K562 (cell line): ENCODE data around the gene TLK2. TPM values are rescaled to one million over a fixed set of nuclear protein-coding genes. Genes with fewer than 3 reads are reported as not detected.

ENCODE experiments used
- ATAC-seq: fragments of 200-7000 bp; cut with Tn5 transposase; 3 replicates; pipeline ENCODE4 v1.9.1; 2020; ENCODE audit warnings: moderate library complexity
- BruUV-seq: library from RNA; stranded (reverse); fragments of 400-500 nt; replicated peaks from 2 replicates; lab custom pipeline; 2021; lab: Mats Ljungman, UMichigan
- CTCF ChIA-PET: fragments of 300-600 bp; formaldehyde crosslinking; extraction: SDS; loops from one replicate; lab custom pipeline; 2021; ENCODE audit warnings: low intra/inter-chr PET ratio; lab: Yijun Ruan, JAX
- POLR2A ChIA-PET: fragments of 300-600, 350-650 bp; sonication (Branson Sonifier 250); formaldehyde crosslinking; extraction: SDS; loops from one replicate; lab custom pipeline; 2021; ENCODE audit warnings: antibody characterized with exemption, inconsistent platforms; lab: Yijun Ruan, JAX
- DNase-seq, 4 experiments: peaks; one replicate each; pipeline versions ENCODE4 v3.0.0 to v3.0.0-alpha.2; 2011 to 2018; ENCODE audit warnings: low spot score in 3 of 4, mixed read lengths in 3 of 4; ENCODE audit errors: extremely low read depth in 1 of 4
- FAIRE-seq: peaks from 2 replicates; lab custom pipeline; 2011; peaks lifted over from hg19 to GRCh38; lab: Jason Lieb, UNC
- H2AFZ ChIP-seq: 2 replicates; pipeline ENCODE4 v1.6.0; 2011; ENCODE audit warnings: low read depth, low read length, control low read depth, inconsistent platforms
- H3K27ac ChIP-seq: fragments of 200-600 bp; 3 replicates; pipeline ENCODE4 v1.8.0; 2011; ENCODE audit warnings: low read depth, mild to moderate bottlenecking, control low read depth, inconsistent platforms, low read length, moderate library complexity, mixed read lengths; ENCODE audit errors: extremely low read depth
- H3K27me3 ChIP-seq, 2 experiments: fragments of 300-600 bp in 1 of 2; 2 replicates in 1 of 2; 3 replicates in 1 of 2; pipeline versions ENCODE4 v1.6.0 to v1.8.0; 2011; ENCODE audit warnings: inconsistent platforms in 2 of 2, low read length in 2 of 2, mild to moderate bottlenecking in 1 of 2, mixed read lengths in 1 of 2, moderate library complexity in 1 of 2; ENCODE audit not compliant: control insufficient read depth in 2 of 2, insufficient read depth in 2 of 2
- H3K36me3 ChIP-seq: fragments of 300-600 bp; 3 replicates; pipeline ENCODE4 v1.8.0; 2011; ENCODE audit warnings: mild to moderate bottlenecking, low read length, inconsistent platforms; ENCODE audit not compliant: control insufficient read depth, insufficient read depth
- H3K4me1 ChIP-seq, 2 experiments: fragments of 200-600 bp in 1 of 2; replicated peaks in 1 of 2; 2 replicates in 1 of 2; 3 replicates in 1 of 2; pipeline versions ENCODE4 v1.5.1 to v1.8.0; 2011; ENCODE audit warnings: inconsistent platforms in 2 of 2, low read length in 2 of 2, mild to moderate bottlenecking in 1 of 2, mixed read lengths in 1 of 2, moderate library complexity in 1 of 2; ENCODE audit not compliant: control insufficient read depth in 2 of 2, insufficient read depth in 2 of 2
- H3K4me2 ChIP-seq: 2 replicates; pipeline ENCODE4 v1.6.1; 2011; ENCODE audit warnings: low read length, control low read depth, inconsistent platforms, mixed read lengths; ENCODE audit not compliant: insufficient read depth
- H3K4me3 ChIP-seq: fragments of 200-600 bp; sonication (generic), shearing (Covaris generic); 2 replicates; pipeline ENCODE4 v1.5.1; 2016; ENCODE audit warnings: control low read depth, inconsistent platforms
- H3K79me2 ChIP-seq: fragments of 200-600 bp; 3 replicates; pipeline ENCODE4 v1.8.0; 2011; ENCODE audit warnings: low read length, inconsistent platforms; ENCODE audit not compliant: control insufficient read depth, insufficient read depth
- H3K9ac ChIP-seq, 2 experiments: 2 replicates each; pipeline versions ENCODE4 v1.6.0 to v1.6.1; 2011; ENCODE audit warnings: low read depth in 2 of 2, low read length in 2 of 2, control low read depth in 1 of 2, inconsistent platforms in 1 of 2, mild to moderate bottlenecking in 1 of 2, mixed read lengths in 1 of 2; ENCODE audit not compliant: insufficient read depth in 1 of 2
- H3K9me1 ChIP-seq: one replicate; pipeline ENCODE4 v1.6.0; 2011; ENCODE audit warnings: inconsistent platforms, mild to moderate bottlenecking, low read length, moderate library complexity; ENCODE audit not compliant: control insufficient read depth, insufficient read depth
- H3K9me3 ChIP-seq: replicated peaks from 2 replicates; pipeline ENCODE4 v1.5.1; 2011; ENCODE audit warnings: low read depth, low read length, inconsistent platforms; ENCODE audit not compliant: control insufficient read depth, insufficient read depth
- H4K20me1 ChIP-seq: replicated peaks from 2 replicates; pipeline ENCODE4 v1.6.1; 2011; ENCODE audit warnings: low read length, inconsistent platforms, mixed read lengths; ENCODE audit not compliant: control insufficient read depth, insufficient read depth
- CEBPB ChIP-seq: fragments of 450-650 bp; IDR thresholded peaks from 2 replicates; pipeline ENCODE4 v1.6.1; 2016; ENCODE audit warnings: missing genetic modification characterization, missing compliant biosample characterization
- CEBPG ChIP-seq, 3 experiments: fragments of 200-800 bp in 1 of 3; sonication (Bioruptor generic) in 1 of 3; sonication (generic) in 1 of 3; formaldehyde crosslinking in 1 of 3; IDR thresholded peaks in 2 of 3; conservative IDR thresholded peaks in 1 of 3; 2 replicates each; pipeline versions ENCODE4 v1.6.1 to v1.8.0; 2016 to 2022; ENCODE audit warnings: missing compliant biosample characterization in 2 of 3, missing genetic modification characterization in 2 of 3, mild to moderate bottlenecking in 1 of 3, missing genetic modification reagents in 1 of 3
- CHD2 ChIP-seq: IDR thresholded peaks from 2 replicates; pipeline ENCODE4 v1.6.1; 2011; ENCODE audit warnings: low read depth, low read length
- HDAC3 ChIP-seq: fragments of 450-650 bp; IDR thresholded peaks from 2 replicates; pipeline ENCODE4 v1.6.1; 2018; ENCODE audit warnings: borderline replicate concordance, mild to moderate bottlenecking, moderate library complexity; ENCODE audit not compliant: partially characterized antibody
- IRF9 ChIP-seq: fragments of 450-650 bp; IDR thresholded peaks from 2 replicates; pipeline ENCODE4 v1.6.1; 2016; ENCODE audit warnings: missing biosample characterization, missing genetic modification characterization
- KDM1A ChIP-seq, 2 experiments: fragments of 450-650 bp; IDR thresholded peaks; 2 replicates each; pipeline ENCODE4 v1.6.1; 2016; ENCODE audit warnings: mild to moderate bottlenecking in 2 of 2
- RBM39 ChIP-seq: fragments of 200-400 bp; formaldehyde crosslinking; optimal IDR thresholded peaks from 2 replicates; pipeline ENCODE3; 2018; ENCODE audit warnings: low read depth, low read length
- SIN3A ChIP-seq, 2 experiments: fragments of 150-350 bp in 1 of 2; IDR thresholded peaks; 2 replicates each; pipeline ENCODE4 v1.6.1; 2011 to 2016; ENCODE audit warnings: borderline replicate concordance in 2 of 2, low read depth in 2 of 2, low read length in 2 of 2, mild to moderate bottlenecking in 2 of 2, moderate library complexity in 2 of 2; ENCODE audit not compliant: control insufficient read depth in 1 of 2
- WGBS: fragments of 100-300 bp; shearing (Covaris generic); methylation state at CpG from one replicate; pipeline ENCODE4 v1.1.6; 2016; ENCODE audit warnings: low coverage, mixed read lengths; ENCODE audit not compliant: insufficient coverage; ENCODE audit errors: missing lambda C conversion rate; 5-methylcytosine and 5-hydroxymethylcytosine counted together
- in situ Hi-C: fragments of 300-500 bp; cut with MboI; formaldehyde crosslinking; loops from 4 replicates; pipeline ENCODE4 v1.15.0; 2018; ENCODE audit warnings: inconsistent platforms, mixed read lengths
- intact Hi-C: fragments of 100-400 bp; cut with micrococcal nuclease; formaldehyde crosslinking; loops from 2 replicates; pipeline ENCODE4 v1.14.2; 2022
- polyA plus RNA-seq, 8 experiments: library from polyadenylated mRNA; depleted of rRNA in 4 of 8; stranded (reverse) in 5 of 8; unstranded in 3 of 8; fragments of >200 nt; fragmentation: Nextera tagmentation in 2 of 8; fragmentation: Illumina TruSeq in 1 of 8; extraction: Ambion mirVana in 2 of 8; extraction: Trizol in 1 of 8; gene quantifications; 2 replicates each; pipeline versions ENCODE4 v1.2.1 to v1.2.3, GENCODE V29; 2011 to 2014; ENCODE audit warnings: inconsistent platforms in 1 of 8, missing spikeins in 1 of 8
- total RNA-seq, 7 experiments: library from RNA; depleted of rRNA in 6 of 7; stranded (reverse); fragments of >200 nt in 6 of 7; fragmentation: Illumina TruSeq in 2 of 7; extraction: Trizol in 2 of 7; gene quantifications; 2 replicates each; pipeline versions ENCODE4 v1.2.1 to v1.2.3, GENCODE V29; 2011 to 2021; ENCODE audit warnings: low replicate concordance in 1 of 7

TLK2 gene
- total and polyA plus RNA-seq, 9 of the 15 experiments (the other 6 are each of a cell fraction or from before 2014, with no cell fraction given): 10.1 to 51.9 (median 32.4) TPM

GRCh38 chr17:62626719-62627218 lies 148.1 kb downstream of the TLK2 start:
- Histone ChIP-seq H3K9ac (peak overlapping the region in 1 of 2 experiments; percentile 79; a peak in 2 of 4 replicates), H4K20me1 (no peaks in the 10 kb centered on the region; the same call in 1 of the 2 replicates), H3K4me1 (peaks cover 0 to 32% of the 10 kb centered on the region in 2 experiments; a peak in 3 of 5 replicates), H3K27me3 (peaks cover 19 to 62% of the 10 kb centered on the region in 2 experiments; a peak in 4 of 5 replicates), H3K27ac (no peak overlapping the region), H3K79me2 (no peaks in the 10 kb centered on the region), H2AFZ (no peak overlapping the region), H3K4me3 (peak overlapping the region; percentile 43; the same call in 1 of the 2 replicates), H3K9me1 (no peaks in the 10 kb centered on the region), H3K9me3 (no peaks in the 10 kb centered on the region), H3K4me2 (0 out of 2 replicates have a peak overlapping the region, but pooled peaks have one; percentile 49), H3K36me3 (no peaks in the 10 kb centered on the region)
- in situ Hi-C loops (no loop called here), intact Hi-C loops (no loop called here)
- ChIA-PET CTCF (no interaction called here), POLR2A (interaction anchor here (0.6 kb wide), 1 partner anchor 1049 kb away, joined by 4 read pairs; no protein-coding TSS in a partner anchor)
- WGBS: 22% methylated on average over 21 of the region's 21 CpGs
- DNase-seq (peak in 1 of 4 experiments; percentile 11), FAIRE-seq (no peak), ATAC-seq (no peak)
- TF ChIP-seq CHD2 (no peak), CEBPB (tag) (peak; percentile 96), SIN3A (IDR thresholded peaks at IDR 0.05; ENCODE audit: borderline replicate concordance in 2 of 2, control insufficient read depth in 1 of 2, low read depth in 2 of 2, low read length in 2 of 2) (no peak), IRF9 (tag) (peak; percentile 17; the same call in 1 of the 2 replicates), KDM1A (IDR thresholded peaks at IDR 0.05) (peak in 1 of 2 experiments; percentile 18; a peak in 1 of 4 replicates), HDAC3 (no peak), CEBPG (CRISPR knock-in tag; IDR thresholded peaks at IDR 0.05) (peak; percentile 88), CEBPG (tag; conservative IDR thresholded peaks at IDR 0.05 in 1 of 2, IDR thresholded peaks at IDR 0.05 in 1 of 2) (peak; percentile 89 to 93), RBM39 (no peak)
- BruUV-seq: no TSS peak
